Activated CD8-positive, alpha-beta memory T cell treated with anti-CD3 and anti-CD28 coated beads for 24 hours (primary cell): Measurements from ENCODE around the gene GRIK5.
"Not testable (repeated sequence)": the region's sequence is repeated elsewhere in the genome, so short reads cannot be mapped to it uniquely, and the experiment has no call there.

Experiments
- DNase-seq: peaks from one replicate; pipeline ENCODE4 v3.0.0-alpha.2; 2020

Gene GRIK5

GRCh38 chr19:42005504-42005903 is 64.5 kb downstream of the GRIK5 start:
- DNase-seq, result no peak

GRCh38 chr19:42003506-42004294 is 66.3 kb downstream of the GRIK5 start:
- DNase-seq, result no peak

GRCh38 chr19:41999878-42000208 is 70.2 kb downstream of the GRIK5 start:
- DNase-seq, result no peak

GRCh38 chr19:41999071-41999877 is 70.7 kb downstream of the GRIK5 start:
- no peak for DNase-seq

- peak; percentile 74 for DNase-seq
Observed at GRCh38 chr19:41998246-41999020, 71.6 kb downstream of the GRIK5 start.

- DNase-seq, result no peak
Observed at GRCh38 chr19:41997851-41998229, 72.2 kb downstream of the GRIK5 start.

GRCh38 chr19:41997121-41997850 is 72.7 kb downstream of the GRIK5 start:
- DNase-seq, result peak; percentile 75

GRCh38 chr19:41995959-41996797 is 73.8 kb downstream of the GRIK5 start:
- no peak for DNase-seq

GRCh38 chr19:41994994-41995958 is 74.7 kb downstream of the GRIK5 start:
- no peak for DNase-seq

- no peak for DNase-seq
Observed at GRCh38 chr19:41994521-41994971, 75.5 kb downstream of the GRIK5 start.

- peak; percentile 86 for DNase-seq
Observed at GRCh38 chr19:41993612-41994483, 76.2 kb downstream of the GRIK5 start, which contains the start of gene ATP1A3. Gene ATP1A3 (minus strand): TSS chr19:41994230. CDS start chr19:41994076, 154 bp downstream.

GRCh38 chr19:41991925-41992569 is 78.0 kb downstream of the GRIK5 start:
- not testable (repeated sequence) for DNase-seq

GRCh38 chr19:41991025-41991424 is 79.0 kb downstream of the GRIK5 start:
- no peak for DNase-seq

GRCh38 chr19:41990615-41991014 is 79.4 kb downstream of the GRIK5 start:
- no peak for DNase-seq

- no peak for DNase-seq
Observed at GRCh38 chr19:41990028-41990427, 80.0 kb downstream of the GRIK5 start.

GRCh38 chr19:41988947-41989346 is 81.1 kb downstream of the GRIK5 start:
- no peak for DNase-seq

GRCh38 chr19:41987141-41987860 is 82.7 kb downstream of the GRIK5 start:
- no peak for DNase-seq

GRCh38 chr19:41984961-41985360 is 85.0 kb downstream of the GRIK5 start:
- DNase-seq, result no peak
